A549 treated with CpdA at 1 μM for 4 hours (cell line): ENCODE data around the gene FAM120AOS. TPM values are rescaled to one million over a fixed set of nuclear protein-coding genes. Genes with fewer than 3 reads are reported as not detected.

Source experiments
- total RNA-seq: library from RNA; stranded (reverse); fragments of 200-300 nt; extraction: Qiagen RNA extraction; gene quantifications from 5 replicates; pipeline ENCODE4 v1.2.3, GENCODE V29; 2022; ENCODE audit warnings: low read depth

The FAM120AOS gene
- 47.2 to 52.3 TPM (median 49.2 TPM) in 5 replicates for total RNA-seq

GRCh38 chr9:93453047-93453914, at the start of gene FAM120AOS:
Gene FAM120AOS (minus strand): TSS chr9:93453581. CDS start chr9:93452709, 872 bp downstream.

DNA sequence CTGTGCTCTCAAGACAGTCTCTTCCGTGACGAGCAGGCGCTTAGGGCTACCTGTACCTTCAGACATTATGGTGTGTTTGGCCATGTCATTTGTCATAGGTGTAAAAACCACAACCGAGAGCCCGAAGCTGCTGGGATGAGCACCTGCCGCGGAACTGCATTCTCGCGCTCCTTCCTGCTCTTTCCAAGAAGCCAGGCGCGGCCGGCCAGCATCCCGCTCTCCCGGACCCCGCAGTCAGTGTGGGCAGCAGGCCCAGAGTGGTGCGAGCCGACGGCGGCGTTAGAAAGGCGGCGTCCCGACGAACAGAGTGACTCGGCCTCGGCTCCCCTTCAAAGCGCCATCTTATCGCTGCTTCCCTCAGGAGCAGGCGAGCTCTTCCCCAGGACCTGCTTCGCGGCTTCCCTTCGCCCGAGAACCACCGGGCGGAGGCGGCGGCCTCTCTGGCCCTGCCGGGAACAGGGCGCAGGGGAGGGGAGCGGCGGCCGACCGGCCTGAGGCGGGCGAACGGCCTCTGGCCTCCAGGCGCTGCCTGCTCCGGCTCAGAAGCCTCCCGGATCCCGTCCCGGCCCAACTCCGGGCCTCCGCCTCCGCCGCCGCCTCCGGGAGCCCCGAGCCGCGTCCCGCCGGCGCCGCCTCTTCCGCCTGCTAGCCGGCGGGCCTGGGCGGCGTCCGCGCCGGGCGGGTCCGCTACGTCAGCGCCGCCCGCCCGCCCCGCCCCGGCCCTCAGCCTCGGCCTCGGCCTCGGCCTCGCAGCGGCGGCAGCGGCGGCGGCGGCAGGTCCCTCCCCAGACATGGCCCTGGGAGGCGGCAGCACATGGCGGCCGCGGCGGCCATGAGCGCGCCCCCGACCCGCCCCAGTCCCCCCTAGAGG, 2.2 kb downstream of the FAM120AOS start, which contains the start of gene FAM120A:
Gene FAM120A, plus strand, starts transcription at position 741 of the 871 bp plus-strand sequence. CDS start 231 bp downstream, outside the sequence.

Other genes starting within 250 kb of the FAM120AOS start
- 74.5 to 87.4 TPM (median 82.3 TPM) in 5 replicates for gene FAM120A, start 1.9 kb downstream of the FAM120AOS start, total RNA-seq
- 15.0 to 17.3 TPM (median 16.4 TPM) in 5 replicates for gene PHF2, start 123.0 kb upstream of the FAM120AOS start, total RNA-seq